Stimulated activated CD4-positive, alpha-beta T cell treated with anti-CD3 and anti-CD28 coated beads, Interleukin-15, amount 100 ng/mL, for 1 hour (primary cell): ENCODE measurements around the gene GCSAML.

Experiments used
- DNase-seq, 2 donors: peaks; one replicate each; pipeline ENCODE4 v3.0.0-alpha.2; 2020; ENCODE audit warnings: low read depth in 1 of 2, low spot score in 1 of 2

The GCSAML gene

DNA sequence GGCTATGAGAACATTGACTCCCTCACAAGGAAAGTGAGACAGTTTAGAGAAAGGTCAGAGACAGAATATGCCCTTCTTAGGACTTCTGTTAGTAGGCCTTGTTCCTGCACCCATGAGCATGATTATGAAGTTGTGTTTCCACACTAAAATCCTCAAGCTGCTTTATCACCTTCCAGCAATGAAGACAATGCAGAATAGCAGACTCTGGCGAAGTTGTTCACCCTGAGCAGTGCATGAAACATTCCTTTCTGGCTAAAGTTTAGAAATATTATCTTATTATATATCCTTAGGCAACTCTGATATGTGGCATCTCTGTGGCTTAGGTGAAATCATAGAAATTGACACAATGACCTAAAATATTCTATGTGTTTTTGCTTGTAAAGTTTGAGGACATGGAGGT, 25.3 kb downstream of the GCSAML start:
- no peak for DNase-seq

DNA sequence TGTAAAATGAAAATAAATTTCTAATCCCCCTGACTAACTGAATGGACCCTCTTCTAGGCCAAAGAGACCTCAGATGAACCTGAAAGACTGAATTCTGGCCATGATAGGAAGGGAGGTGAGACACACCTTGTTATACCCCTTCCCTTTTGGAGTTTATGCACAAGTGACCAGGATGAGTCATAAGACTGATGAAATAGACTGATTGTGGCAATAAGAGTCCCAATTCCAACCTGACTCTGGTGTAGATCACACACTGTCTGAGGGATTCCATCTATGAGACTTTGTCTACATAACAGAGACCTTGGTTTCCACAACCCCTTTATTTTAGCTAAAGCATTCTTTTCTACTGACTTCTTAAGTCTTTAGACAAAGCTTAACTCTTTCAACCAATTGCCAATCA, 25.7 kb downstream of the GCSAML start:
- DNase-seq: no peak

DNA sequence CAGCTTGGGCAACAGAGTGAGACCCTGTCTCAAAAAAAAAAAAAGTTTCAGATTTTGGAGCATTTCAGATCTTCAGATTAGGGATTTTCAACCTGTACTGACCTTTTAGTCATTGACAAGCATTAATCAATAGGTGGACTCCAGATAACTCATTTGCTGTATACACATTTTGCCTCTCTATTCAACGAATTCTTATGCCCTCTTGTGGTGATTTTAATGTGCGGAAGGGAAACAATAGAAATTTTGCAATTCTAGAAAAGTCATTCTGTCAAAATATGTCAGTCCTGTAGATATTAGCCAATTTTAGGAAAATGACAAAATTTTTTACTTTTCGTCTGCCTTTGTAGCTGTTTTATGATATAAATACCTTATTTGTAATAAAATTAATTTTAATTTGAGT, 27.6 kb downstream of the GCSAML start:
- DNase-seq: no peak

DNA sequence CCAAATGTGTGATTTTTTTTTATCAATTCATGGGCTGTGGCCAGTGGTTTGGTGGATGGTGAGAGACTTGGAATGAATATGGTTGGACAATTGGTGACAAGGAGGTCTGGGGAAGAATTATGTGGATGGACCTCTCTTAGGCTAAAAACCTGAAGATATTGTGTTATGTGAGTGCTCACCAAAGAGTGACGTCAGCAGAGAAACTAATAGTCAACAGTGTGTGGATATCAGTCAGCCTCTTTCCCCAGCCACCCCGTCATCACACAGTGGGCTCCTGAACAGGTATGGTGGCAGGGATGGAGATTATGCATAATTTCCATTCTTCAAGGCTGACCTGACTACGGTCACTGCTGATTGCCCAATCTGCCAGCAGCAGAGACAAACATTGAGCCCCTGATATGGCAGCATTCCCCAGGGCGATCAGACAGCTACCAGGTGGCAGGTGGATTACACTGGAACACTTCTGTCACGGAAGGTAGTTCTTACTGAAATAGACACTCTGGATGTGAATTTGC, 30.1 kb downstream of the GCSAML start:
- no peak for DNase-seq

DNA sequence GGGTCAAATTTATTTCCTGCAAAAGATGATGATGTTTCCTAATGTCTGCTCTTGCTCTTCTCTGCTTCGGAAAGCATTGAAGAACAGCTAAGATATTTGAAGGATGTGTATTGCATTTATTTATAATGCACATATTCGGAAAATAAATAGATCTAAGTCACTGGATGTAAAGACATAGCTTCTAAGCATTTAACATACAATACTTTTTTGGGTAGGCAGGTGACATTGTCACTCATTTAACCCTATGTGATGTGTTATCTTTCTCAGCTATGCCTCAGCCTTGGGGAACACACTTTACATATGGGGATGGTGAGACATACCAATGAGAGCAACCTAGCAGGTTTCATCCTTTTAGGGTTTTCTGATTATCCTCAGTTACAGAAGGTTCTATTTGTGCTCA, 39.1 kb downstream of the GCSAML start, which contains the start of gene OR2G2:
Gene OR2G2 (plus strand): TSS at position 301 of the 400 bp plus-strand sequence. CDS start 0 bp downstream, at position 301.
- DNase-seq: no peak

DNA sequence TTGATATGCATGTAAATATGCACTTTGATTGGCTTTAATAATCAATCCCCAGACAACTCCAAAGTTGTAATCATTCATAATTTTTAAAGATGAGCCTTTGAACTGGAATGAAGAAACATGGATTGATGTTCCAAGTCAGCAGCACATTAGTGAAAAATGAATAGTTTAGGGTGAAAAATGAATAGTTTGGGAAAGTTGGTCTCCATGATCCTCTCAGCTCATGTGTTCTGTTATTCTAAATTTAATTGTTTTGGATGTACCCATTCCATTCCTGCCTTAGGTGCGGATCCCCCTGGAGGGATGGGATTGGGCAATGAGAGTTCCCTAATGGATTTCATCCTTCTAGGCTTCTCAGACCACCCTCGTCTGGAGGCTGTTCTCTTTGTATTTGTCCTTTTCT, 56.4 kb downstream of the GCSAML start, which contains the start of gene OR2G3:
Gene OR2G3 (plus strand): TSS at position 301 of the 400 bp plus-strand sequence. CDS start 0 bp downstream, at position 301.
- no peak for DNase-seq

DNA sequence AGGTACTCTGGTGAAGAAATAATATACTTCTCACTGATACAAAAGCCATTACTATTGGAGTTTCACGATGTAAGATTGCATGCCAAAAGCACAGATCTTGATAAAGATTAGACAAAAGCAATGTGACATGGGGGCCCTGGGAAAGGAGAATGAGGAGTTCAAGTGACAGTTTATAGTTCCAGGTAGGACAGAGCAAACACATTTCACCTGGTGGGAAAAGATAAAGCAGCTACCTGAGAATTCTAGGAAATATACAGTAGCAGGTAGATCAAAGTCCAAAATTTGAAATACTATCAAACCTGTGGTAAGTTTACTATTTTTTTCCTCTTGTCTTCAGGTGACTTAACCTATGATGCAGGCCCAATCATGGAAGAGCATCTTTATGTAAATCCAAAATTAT, 64.5 kb downstream of the GCSAML start:
- no peak for DNase-seq

DNA sequence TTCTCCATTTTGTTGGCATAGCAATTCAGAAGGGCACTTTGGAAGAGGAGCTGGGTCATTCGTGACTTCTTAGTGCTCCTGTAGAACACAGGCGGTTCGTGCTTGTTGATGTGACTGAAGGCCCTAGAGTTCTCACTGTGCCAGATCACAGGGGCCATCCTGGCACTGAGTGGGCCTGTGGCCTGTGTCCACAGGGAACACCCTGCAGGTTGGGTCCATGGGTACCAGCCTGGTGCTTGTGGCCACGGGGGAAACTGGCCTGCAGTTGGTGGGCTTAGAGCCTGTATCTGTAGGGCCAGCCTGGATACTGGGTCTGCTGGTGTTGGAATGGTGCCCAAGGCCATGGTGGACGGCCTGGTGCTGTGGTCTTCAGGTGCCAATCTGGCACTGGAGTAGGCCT, 65.7 kb downstream of the GCSAML start:
- no peak for DNase-seq
